ENCODE results near the gene DPYSL5.

DNA sequence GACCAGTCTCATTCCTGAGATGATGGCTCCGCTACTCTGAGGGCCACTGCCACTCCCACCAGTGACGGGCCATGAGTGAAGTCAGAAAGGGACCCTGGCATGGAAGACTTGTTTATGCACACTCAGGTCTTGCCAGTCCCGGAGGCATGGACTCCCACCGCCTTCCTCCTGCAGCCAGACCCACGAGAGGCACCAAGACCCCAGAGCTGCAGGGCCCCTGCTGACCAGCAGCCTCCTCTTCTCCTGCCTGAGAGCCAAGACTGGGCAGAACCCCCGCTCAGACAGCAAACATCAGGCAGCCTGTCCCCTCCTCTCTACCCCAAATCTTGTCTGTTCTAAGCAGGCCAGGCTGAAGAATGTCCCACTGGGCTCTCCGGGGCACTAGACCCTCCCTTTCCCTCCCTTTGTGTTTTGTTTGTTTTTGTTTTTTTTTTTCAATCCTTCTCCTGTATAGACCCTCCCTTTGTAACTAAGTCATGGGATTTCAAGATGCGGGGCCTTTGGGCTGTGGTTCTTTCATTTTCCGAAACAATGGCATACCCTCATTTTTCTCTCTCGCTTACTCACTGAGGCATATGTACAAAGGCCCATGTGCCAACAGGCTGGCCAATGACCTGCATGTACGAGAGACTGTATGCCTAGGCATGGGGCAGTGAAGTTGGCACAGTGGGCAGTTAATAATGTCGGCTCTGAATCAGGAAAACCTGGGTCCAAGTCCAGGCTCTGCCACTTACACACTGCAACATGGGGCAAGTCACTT is 98.2 kb downstream of the DPYSL5 start:
- TF ChIP-seq EZH2 (IDR thresholded peaks at IDR 0.05; ENCODE audit: borderline replicate concordance) = no peak
- TF ChIP-seq, protein P1, sequence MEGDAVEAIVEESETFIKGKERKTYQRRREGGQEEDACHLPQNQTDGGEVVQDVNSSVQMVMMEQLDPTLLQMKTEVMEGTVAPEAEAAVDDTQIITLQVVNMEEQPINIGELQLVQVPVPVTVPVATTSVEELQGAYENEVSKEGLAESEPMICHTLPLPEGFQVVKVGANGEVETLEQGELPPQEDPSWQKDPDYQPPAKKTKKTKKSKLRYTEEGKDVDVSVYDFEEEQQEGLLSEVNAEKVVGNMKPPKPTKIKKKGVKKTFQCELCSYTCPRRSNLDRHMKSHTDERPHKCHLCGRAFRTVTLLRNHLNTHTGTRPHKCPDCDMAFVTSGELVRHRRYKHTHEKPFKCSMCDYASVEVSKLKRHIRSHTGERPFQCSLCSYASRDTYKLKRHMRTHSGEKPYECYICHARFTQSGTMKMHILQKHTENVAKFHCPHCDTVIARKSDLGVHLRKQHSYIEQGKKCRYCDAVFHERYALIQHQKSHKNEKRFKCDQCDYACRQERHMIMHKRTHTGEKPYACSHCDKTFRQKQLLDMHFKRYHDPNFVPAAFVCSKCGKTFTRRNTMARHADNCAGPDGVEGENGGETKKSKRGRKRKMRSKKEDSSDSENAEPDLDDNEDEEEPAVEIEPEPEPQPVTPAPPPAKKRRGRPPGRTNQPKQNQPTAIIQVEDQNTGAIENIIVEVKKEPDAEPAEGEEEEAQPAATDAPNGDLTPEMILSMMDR (IDR thresholded peaks at IDR 0.05; ENCODE audit: poor library complexity) = no peak
